HCT116 (cell line): ENCODE measurements around the gene PTPN2. TPM values are rescaled to one million over a fixed set of nuclear protein-coding genes. Genes with fewer than 3 reads are reported as not detected.
A peak's percentile ranks its signal among the peaks of the same experiment; 100 is the strongest.

Source experiments
- ATAC-seq: fragments of 200-7000 bp; cut with Tn5 transposase; 2 replicates; pipeline ENCODE4 v1.9.1; 2020; ENCODE audit warnings: mild to moderate bottlenecking, moderate library complexity
- BruUV-seq: library from RNA; stranded (reverse); fragments of 400-500 nt; replicated peaks from 2 replicates; lab custom pipeline; 2021; lab: Mats Ljungman, UMichigan
- CTCF ChIA-PET: fragments of 300-600 bp; sonication (Branson Sonifier 250); formaldehyde crosslinking; loops from one replicate; lab custom pipeline; 2021; ENCODE audit warnings: antibody characterized with exemption; lab: Charles Lee
- POLR2A ChIA-PET: fragments of 300-600, 350-600 bp; sonication (Branson Sonifier 250); formaldehyde crosslinking; loops from one replicate; lab custom pipeline; 2021; ENCODE audit warnings: antibody characterized with exemption; lab: Charles Lee
- RAD21 ChIA-PET, 2 experiments: fragments of 300-600 bp; sonication (Branson Sonifier 250); formaldehyde crosslinking; loops; one replicate each; lab custom pipeline; 2023; ENCODE audit warnings: low total read pairs in 2 of 2; ENCODE audit not compliant: uncharacterized antibody in 2 of 2, unreplicated experiment in 2 of 2, low non-redundant PET in 1 of 2; lab: Charles Lee
- DNase-seq: peaks from one replicate; pipeline ENCODE4 v3.0.0-alpha.2; 2010; ENCODE audit warnings: low read depth, low spot score
- H2AFZ ChIP-seq: fragments of 200-600 bp; shearing (Covaris generic), sonication (generic); 2 replicates; pipeline ENCODE4 v1.6.1; 2017; ENCODE audit warnings: low read depth, mixed run types, mixed read lengths, antibody characterized with exemption, low read length; ENCODE audit not compliant: poor library complexity, severe bottlenecking
- H3K27ac ChIP-seq: 2 replicates; pipeline ENCODE4 v1.5.1; 2012; ENCODE audit warnings: low read depth, low read length
- H3K27me3 ChIP-seq: fragments of 200-600 bp; sonication (generic); 2 replicates; pipeline ENCODE4 v1.6.1; 2016; ENCODE audit warnings: mixed run types, low read length, mixed read lengths; ENCODE audit not compliant: insufficient read depth
- H3K36me3 ChIP-seq, 2 experiments: fragments of 200-500 bp in 1 of 2; fragments of 200-600 bp in 1 of 2; sonication (Bioruptor generic) in 1 of 2; sonication (generic) in 1 of 2; 2 replicates each; pipeline versions ENCODE4 v1.5.1 to v1.6.1; 2014 to 2016; ENCODE audit warnings: low read length in 2 of 2, inconsistent platforms in 1 of 2, mixed read lengths in 1 of 2, mixed run types in 1 of 2; ENCODE audit not compliant: insufficient read depth in 2 of 2, control insufficient read depth in 1 of 2
- H3K4me1 ChIP-seq, 2 experiments: fragments of 200-600 bp in 1 of 2; sonication (generic) in 1 of 2; 2 replicates each; pipeline versions ENCODE4 v1.5.1 to v1.6.1; 2012 to 2017; ENCODE audit warnings: low read length in 2 of 2, inconsistent platforms in 1 of 2, mild to moderate bottlenecking in 1 of 2, mixed read lengths in 1 of 2, mixed run types in 1 of 2, moderate library complexity in 1 of 2; ENCODE audit not compliant: insufficient read depth in 2 of 2, control insufficient read depth in 1 of 2
- H3K4me2 ChIP-seq: fragments of 200-600 bp; sonication (generic); 2 replicates; pipeline ENCODE4 v1.6.1; 2017; ENCODE audit warnings: mixed run types, low read length, mixed read lengths
- H3K4me3 ChIP-seq, 2 experiments: fragments of 200-600 bp in 1 of 2; sonication (generic) in 1 of 2; replicated peaks in 1 of 2; 2 replicates each; pipeline ENCODE4 v1.5.1; 2011 to 2016; ENCODE audit warnings: low read length in 2 of 2, control low read depth in 1 of 2, low read depth in 1 of 2, mild to moderate bottlenecking in 1 of 2, mixed read lengths in 1 of 2, mixed run types in 1 of 2
- H3K79me2 ChIP-seq: fragments of 200-600 bp; sonication (generic); 2 replicates; pipeline ENCODE4 v1.6.1; 2017; ENCODE audit warnings: mild to moderate bottlenecking, mixed run types, low read length, moderate library complexity, mixed read lengths; ENCODE audit not compliant: insufficient read depth
- H3K9ac ChIP-seq: fragments of 200-600 bp; sonication (generic); 2 replicates; pipeline ENCODE4 v1.6.1; 2016; ENCODE audit warnings: low read length, mixed read lengths
- H3K9me2 ChIP-seq: fragments of 200-600 bp; sonication (generic), shearing (Covaris generic); 2 replicates; pipeline ENCODE4 v1.6.1; 2017; ENCODE audit warnings: mixed run types, mild to moderate bottlenecking, moderate library complexity; ENCODE audit not compliant: insufficient read depth
- H3K9me3 ChIP-seq, 2 experiments: fragments of 200-500 bp in 1 of 2; fragments of 200-600 bp in 1 of 2; sonication (Bioruptor generic) in 1 of 2; sonication (generic) in 1 of 2; 2 replicates each; pipeline ENCODE4 v1.6.1; 2014 to 2017; ENCODE audit warnings: low read length in 2 of 2, mixed read lengths in 2 of 2, inconsistent platforms in 1 of 2, low read depth in 1 of 2, mild to moderate bottlenecking in 1 of 2, mixed run types in 1 of 2, moderate library complexity in 1 of 2; ENCODE audit not compliant: control insufficient read depth in 1 of 2, insufficient read depth in 1 of 2
- H4K20me1 ChIP-seq: fragments of 200-600 bp; sonication (generic), shearing (Covaris generic); 2 replicates; pipeline ENCODE4 v1.6.1; 2017; ENCODE audit warnings: mixed run types, mild to moderate bottlenecking, moderate library complexity; ENCODE audit not compliant: insufficient read depth
- EGR1 ChIP-seq: IDR thresholded peaks from 2 replicates; pipeline ENCODE4 v1.6.1; 2012; ENCODE audit warnings: low read depth
- ELF1 ChIP-seq: IDR thresholded peaks from 2 replicates; pipeline ENCODE4 v1.6.1; 2012; ENCODE audit warnings: low read depth, borderline replicate concordance
- MAX ChIP-seq: IDR thresholded peaks from 2 replicates; pipeline ENCODE4 v1.6.1; 2012
- RAD21 ChIP-seq: IDR thresholded peaks from 2 replicates; pipeline ENCODE4 v1.6.1; 2012; ENCODE audit warnings: low read depth, mild to moderate bottlenecking
- SP1 ChIP-seq: IDR thresholded peaks from 2 replicates; pipeline ENCODE4 v1.6.1; 2012; ENCODE audit warnings: low read depth
- YY1 ChIP-seq: IDR thresholded peaks from 2 replicates; pipeline ENCODE4 v1.6.1; 2011; ENCODE audit warnings: low read length, low read depth, moderate library complexity, mild to moderate bottlenecking; ENCODE audit not compliant: insufficient replicate concordance; ENCODE audit errors: extremely low read depth
- intact Hi-C: fragments of 100-400 bp; cut with micrococcal nuclease; formaldehyde crosslinking; loops from 2 replicates; pipeline ENCODE4 v1.10.0; 2022
- total RNA-seq: library from RNA; stranded (reverse); gene quantifications from one replicate; pipeline ENCODE4 v1.2.1, GENCODE V29; 2021; ENCODE audit not compliant: unreplicated experiment

Gene PTPN2
- total RNA-seq, 1 experiment from 2014 or later = 50.3 TPM

- Histone ChIP-seq H3K9ac (no peak overlapping the region), H2AFZ (no peak overlapping the region), H4K20me1 (no peaks in the 10 kb centered on the region), H3K27me3 (no peaks in the 10 kb centered on the region), H3K9me2 (no peaks in the 10 kb centered on the region), H3K27ac (no peak overlapping the region), H3K9me3 (no peaks in the 10 kb centered on the region), H3K79me2 (no peaks in the 10 kb centered on the region), H3K4me3 (no peak overlapping the region), H3K4me1 (no peaks in the 10 kb centered on the region), H3K4me2 (no peak overlapping the region), H3K36me3 (no peaks in the 10 kb centered on the region)
- ATAC-seq (no peak), DNase-seq (no peak)
- RAD21 ChIA-PET = no interaction called here
- TF ChIP-seq EGR1 (no peak), YY1 (no peak), SP1 (no peak), ELF1 (no peak)
- CTCF ChIA-PET = no interaction called here
- no TSS peak for BruUV-seq
- intact Hi-C loops = no loop called here
- POLR2A ChIA-PET = no interaction called here
These were observed 104.6 kb downstream of the PTPN2 start for GRCh38 chr18:12779456-12779855.

- Histone ChIP-seq H3K9me2 (no peaks in the 10 kb centered on the region), H3K4me3 (no peak overlapping the region), H3K79me2 (no peaks in the 10 kb centered on the region), H3K9me3 (no peaks in the 10 kb centered on the region), H4K20me1 (no peaks in the 10 kb centered on the region), H3K9ac (no peak overlapping the region), H3K4me2 (no peak overlapping the region), H3K27me3 (no peaks in the 10 kb centered on the region), H3K36me3 (no peaks in the 10 kb centered on the region), H2AFZ (no peak overlapping the region), H3K27ac (no peak overlapping the region), H3K4me1 (no peaks in the 10 kb centered on the region)
- CTCF ChIA-PET = no interaction called here
- RAD21 ChIA-PET = no interaction called here
- POLR2A ChIA-PET = no interaction called here
- intact Hi-C loops = no loop called here
- DNase-seq (no peak), ATAC-seq (no peak; the same call in 1 of the 2 replicates)
- no TSS peak for BruUV-seq
- TF ChIP-seq MAX (no peak), RAD21 (0 out of 2 replicates have a peak, but pooled peaks have one; percentile 5)
These were observed 105.0 kb downstream of the PTPN2 start for GRCh38 chr18:12779043-12779442.
